OCI-LY7 (cell line): Measurements from ENCODE around the gene NGDN.

Experiments
- EZH2phosphoT487 ChIP-seq: fragments of 200-600 bp; sonication (generic); IDR thresholded peaks from 2 replicates; pipeline ENCODE4 v1.6.1; 2018; ENCODE audit warnings: low read depth, borderline replicate concordance, mild to moderate bottlenecking, mixed run types, antibody characterized with exemption, low read length, moderate library complexity, mixed read lengths
- TF ChIP-seq, protein P1 (sequence below): fragments of 200-600 bp; sonication (generic); conservative IDR thresholded peaks from 2 replicates; pipeline ENCODE4 v1.5.1; 2014; ENCODE audit warnings: mild to moderate bottlenecking, antibody characterized with exemption, low read length, moderate library complexity, mixed read lengths

- TF ChIP-seq, protein P1, sequence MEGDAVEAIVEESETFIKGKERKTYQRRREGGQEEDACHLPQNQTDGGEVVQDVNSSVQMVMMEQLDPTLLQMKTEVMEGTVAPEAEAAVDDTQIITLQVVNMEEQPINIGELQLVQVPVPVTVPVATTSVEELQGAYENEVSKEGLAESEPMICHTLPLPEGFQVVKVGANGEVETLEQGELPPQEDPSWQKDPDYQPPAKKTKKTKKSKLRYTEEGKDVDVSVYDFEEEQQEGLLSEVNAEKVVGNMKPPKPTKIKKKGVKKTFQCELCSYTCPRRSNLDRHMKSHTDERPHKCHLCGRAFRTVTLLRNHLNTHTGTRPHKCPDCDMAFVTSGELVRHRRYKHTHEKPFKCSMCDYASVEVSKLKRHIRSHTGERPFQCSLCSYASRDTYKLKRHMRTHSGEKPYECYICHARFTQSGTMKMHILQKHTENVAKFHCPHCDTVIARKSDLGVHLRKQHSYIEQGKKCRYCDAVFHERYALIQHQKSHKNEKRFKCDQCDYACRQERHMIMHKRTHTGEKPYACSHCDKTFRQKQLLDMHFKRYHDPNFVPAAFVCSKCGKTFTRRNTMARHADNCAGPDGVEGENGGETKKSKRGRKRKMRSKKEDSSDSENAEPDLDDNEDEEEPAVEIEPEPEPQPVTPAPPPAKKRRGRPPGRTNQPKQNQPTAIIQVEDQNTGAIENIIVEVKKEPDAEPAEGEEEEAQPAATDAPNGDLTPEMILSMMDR = no peak
- TF ChIP-seq EZH2phosphoT487 = no peak
These were observed 53.9 kb downstream of the NGDN start for GRCh38 chr14:23523229-23524016.
